Measurements from ENCODE around the gene MYH7. TPM values are rescaled to one million over a fixed set of nuclear protein-coding genes. Genes with fewer than 3 reads are reported as not detected.

MYH7 gene
- total RNA-seq, 2 experiments from 2014 or later, result not detected

DNA sequence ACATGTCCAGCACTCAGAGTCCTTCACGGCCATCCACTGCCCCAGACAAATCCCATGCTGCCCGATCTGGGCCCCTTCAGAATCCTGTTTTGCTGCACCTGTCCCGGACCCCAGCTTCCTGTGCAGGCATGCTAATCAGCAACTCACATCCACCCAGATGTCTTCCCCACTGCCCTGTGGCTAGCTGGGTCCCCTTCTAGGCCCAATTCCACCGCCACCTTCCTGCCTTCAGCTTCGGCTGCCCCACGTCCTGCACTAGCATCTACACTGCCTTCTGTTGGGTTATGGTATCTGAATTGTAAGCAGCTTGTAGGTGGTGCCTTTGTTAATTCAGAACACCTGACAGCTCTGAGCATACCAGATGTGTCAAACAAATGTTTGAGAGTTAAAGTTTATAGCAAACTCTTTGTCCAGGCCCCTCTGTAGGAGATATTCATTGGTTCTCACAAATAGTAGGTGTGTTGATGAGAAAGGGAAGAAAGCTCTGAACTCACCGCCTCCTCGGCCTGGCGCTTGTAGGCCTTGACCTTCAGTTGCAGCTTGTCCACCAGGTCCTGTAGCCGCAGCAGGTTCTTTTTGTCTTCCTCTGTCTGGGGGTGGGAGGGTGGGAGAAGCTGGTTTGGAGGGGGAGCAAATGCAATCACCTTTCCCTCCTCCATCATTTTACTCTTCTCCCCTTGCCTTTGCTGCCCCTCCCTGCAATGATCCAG lies 52.6 kb downstream of the MYH7 start:
- CTCF ChIA-PET, result interaction anchor here (1.3 to 4.5 kb wide), 5 partner anchors 13 to 156 kb away, joined by 3 to 86 read pairs (median 4); no protein-coding TSS in a partner anchor
- Mint-ChIP-seq H3K27ac (no peak overlapping the region), H3K4me1 (ENCODE audit: low read depth) (no peaks in the 10 kb centered on the region), H3K4me3 (no peak overlapping the region), H3K36me3 (ENCODE audit: low read depth) (no peaks in the 10 kb centered on the region), H3K27me3 (no peaks in the 10 kb centered on the region), H3K9me3 (no peaks in the 10 kb centered on the region)
- DNase-seq (no peak), ATAC-seq (no peak)
- POLR2A ChIA-PET, result no interaction called here
- TF ChIP-seq CTCF (IDR thresholded peaks at IDR 0.05), result no peak
- intact Hi-C loops (cut with micrococcal nuclease), result loop anchor here (10.0 kb wide), 1 partner anchor 118 kb away; no protein-coding TSS in a partner anchor

DNA sequence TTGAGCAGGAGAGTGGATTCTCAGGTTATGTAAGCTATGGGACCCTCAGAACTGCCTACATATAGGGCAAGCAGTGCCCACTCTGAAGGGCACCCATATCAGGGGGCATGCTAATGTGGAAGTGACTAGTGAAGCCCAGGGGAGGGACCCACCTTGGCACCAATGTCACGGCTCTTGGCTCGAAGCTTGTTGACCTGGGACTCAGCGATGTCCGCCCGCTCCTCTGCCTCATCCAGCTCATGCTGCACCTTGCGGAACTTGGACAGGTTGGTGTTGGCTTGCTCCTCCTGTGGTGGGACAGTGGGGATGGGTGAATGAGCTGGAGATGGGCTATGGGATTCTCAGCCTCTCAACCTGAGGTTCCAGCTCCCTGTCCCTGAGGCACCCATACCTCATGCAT lies 53.2 kb downstream of the MYH7 start:
- CTCF ChIA-PET, result interaction anchor here (1.3 to 4.5 kb wide), 6 partner anchors 13 to 157 kb away, joined by 3 to 86 read pairs (median 4); no protein-coding TSS in a partner anchor

GRCh38 chr14:23381871-23382270 lies 53.6 kb downstream of the MYH7 start:
- ATAC-seq, result no peak

More for the DNA sequence above, 53.2 kb downstream of the MYH7 start:
- no peak overlapping the region for H3K4me3 Mint-ChIP-seq
- intact Hi-C loops (cut with micrococcal nuclease), result loop anchor here (10.0 kb wide), 1 partner anchor 117 kb away; no protein-coding TSS in a partner anchor
- H3K27me3 Mint-ChIP-seq, result no peaks in the 10 kb centered on the region
- H3K4me1 Mint-ChIP-seq (ENCODE audit: low read depth), result no peaks in the 10 kb centered on the region
- ATAC-seq (no peak), DNase-seq (no peak)
- H3K27ac Mint-ChIP-seq, result no peak overlapping the region
- H3K36me3 Mint-ChIP-seq (ENCODE audit: low read depth), result no peaks in the 10 kb centered on the region
- POLR2A ChIA-PET, result no interaction called here
- no peaks in the 10 kb centered on the region for H3K9me3 Mint-ChIP-seq
- no peak for TF ChIP-seq CTCF (IDR thresholded peaks at IDR 0.05)

GRCh38 chr14:23380976-23381375 lies 54.5 kb downstream of the MYH7 start:
- H3K4me3 Mint-ChIP-seq, result no peak overlapping the region
- H3K4me1 Mint-ChIP-seq (ENCODE audit: low read depth), result no peaks in the 10 kb centered on the region
- POLR2A ChIA-PET, result interaction anchor here (2.5 kb wide), 1 partner anchor 54 kb away, joined by 11 read pairs; no protein-coding TSS in a partner anchor
- H3K36me3 Mint-ChIP-seq (ENCODE audit: low read depth), result no peaks in the 10 kb centered on the region
- H3K27me3 Mint-ChIP-seq, result no peaks in the 10 kb centered on the region
- no peak overlapping the region for H3K27ac Mint-ChIP-seq
- DNase-seq (no peak), ATAC-seq (no peak)
- no peak for TF ChIP-seq CTCF (IDR thresholded peaks at IDR 0.05)
- no peaks in the 10 kb centered on the region for H3K9me3 Mint-ChIP-seq
- CTCF ChIA-PET, result interaction anchor here (0.8 to 4.5 kb wide), 28 partner anchors 11 to 394 kb away, joined by 3 to 86 read pairs (median 6); partner anchors contain the start of genes HOMEZ, PABPN1, PPP1R3E and SLC22A17
- intact Hi-C loops (cut with micrococcal nuclease), result loop anchor here (2.0 to 10.0 kb wide), 2 partner anchors 52 to 116 kb away; no protein-coding TSS in a partner anchor

More at GRCh38 chr14:23381871-23382270, 53.6 kb downstream of the MYH7 start:
- H3K27me3 Mint-ChIP-seq, result no peaks in the 10 kb centered on the region
- H3K36me3 Mint-ChIP-seq (ENCODE audit: low read depth), result no peaks in the 10 kb centered on the region
- ChIA-PET POLR2A (no interaction called here), CTCF (interaction anchor here (0.7 to 4.5 kb wide), 6 partner anchors 12 to 118 kb away, joined by 3 to 86 read pairs (median 16); no protein-coding TSS in a partner anchor)
- DNase-seq, result no peak
- intact Hi-C loops (cut with micrococcal nuclease), result loop anchor here (2.0 to 10.0 kb wide), 2 partner anchors 53 to 117 kb away; no protein-coding TSS in a partner anchor
- no peaks in the 10 kb centered on the region for H3K9me3 Mint-ChIP-seq
- H3K4me3 Mint-ChIP-seq, result no peak overlapping the region
- TF ChIP-seq CTCF (IDR thresholded peaks at IDR 0.05), result no peak
- no peak overlapping the region for H3K27ac Mint-ChIP-seq
- no peaks in the 10 kb centered on the region for H3K4me1 Mint-ChIP-seq (ENCODE audit: low read depth)
